Hepatocyte (in vitro differentiated cells): ENCODE measurements around the gene CABP2. TPM values are rescaled to one million over a fixed set of nuclear protein-coding genes. Genes with fewer than 3 reads are reported as not detected.
"Not testable (repeated sequence)": the region's sequence is repeated elsewhere in the genome, so short reads cannot be mapped to it uniquely, and the experiment has no call there.

Source experiments
- DNase-seq: peaks from one replicate; pipeline ENCODE4 v3.0.0-alpha.2; 2016; ENCODE audit warnings: low spot score
- H2AFZ ChIP-seq: fragments of 200-600 bp; sonication (generic); 2 replicates; pipeline ENCODE4 v1.6.0; 2016; ENCODE audit warnings: antibody characterized with exemption, mild to moderate bottlenecking
- H3K27ac ChIP-seq: fragments of 200-600 bp; sonication (generic); 2 replicates; pipeline ENCODE4 v1.5.1; 2016; ENCODE audit warnings: mild to moderate bottlenecking
- H3K27me3 ChIP-seq: fragments of 200-600 bp; sonication (generic); 2 replicates; pipeline ENCODE4 v1.6.1; 2016
- H3K36me3 ChIP-seq: fragments of 200-600 bp; sonication (generic); replicated peaks from 2 replicates; pipeline ENCODE4 v1.5.1; 2016; ENCODE audit warnings: low read depth; ENCODE audit not compliant: insufficient read depth
- H3K4me1 ChIP-seq: fragments of 200-600 bp; sonication (generic); 2 replicates; pipeline ENCODE4 v1.5.1; 2016; ENCODE audit warnings: mild to moderate bottlenecking, moderate library complexity; ENCODE audit not compliant: insufficient read depth
- H3K4me2 ChIP-seq: fragments of 200-600 bp; sonication (generic); 2 replicates; pipeline ENCODE4 v1.6.0; 2016
- H3K4me3 ChIP-seq: fragments of 200-600 bp; sonication (generic); 2 replicates; pipeline ENCODE4 v1.5.1; 2016; ENCODE audit warnings: mild to moderate bottlenecking
- H3K79me2 ChIP-seq: fragments of 200-600 bp; sonication (generic); 2 replicates; pipeline ENCODE4 v1.6.0; 2017; ENCODE audit warnings: mild to moderate bottlenecking
- H3K9me2 ChIP-seq: fragments of 200-600 bp; sonication (generic); replicated peaks from 2 replicates; pipeline ENCODE4 v1.6.0; 2017; ENCODE audit warnings: mild to moderate bottlenecking; ENCODE audit not compliant: insufficient read depth
- H3K9me3 ChIP-seq: fragments of 200-600 bp; sonication (generic); 2 replicates; pipeline ENCODE4 v1.5.1; 2016; ENCODE audit warnings: low read depth, mild to moderate bottlenecking
- H4K20me1 ChIP-seq: fragments of 200-600 bp; sonication (generic); 2 replicates; pipeline ENCODE4 v1.6.0; 2016; ENCODE audit warnings: mild to moderate bottlenecking; ENCODE audit not compliant: insufficient read depth, poor library complexity, severe bottlenecking
- EZH2 ChIP-seq: fragments of 200-600 bp; sonication (generic); IDR thresholded peaks from 2 replicates; pipeline ENCODE4 v1.6.1; 2016; ENCODE audit warnings: antibody characterized with exemption, mild to moderate bottlenecking, borderline replicate concordance
- EZH2phosphoT487 ChIP-seq: fragments of 200-600 bp; sonication (generic); IDR thresholded peaks from one replicate; pipeline ENCODE4 v1.6.1; 2018; ENCODE audit warnings: antibody characterized with exemption, mild to moderate bottlenecking, low read depth, moderate library complexity; ENCODE audit not compliant: unreplicated experiment, severe bottlenecking
- WGBS: methylation state at CpG from one replicate; pipeline ENCODE4 v1.1.6; 2016; ENCODE audit warnings: low lambda C conversion rate; ENCODE audit errors: missing lambda C conversion rate; 5-methylcytosine and 5-hydroxymethylcytosine counted together
- polyA plus RNA-seq: library from polyadenylated mRNA; unstranded; fragments of >200 nt; fragmentation: Nextera tagmentation; extraction: Ambion mirVana; gene quantifications from 2 replicates; pipeline ENCODE4 v1.2.1, GENCODE V29; 2016
- total RNA-seq: library from RNA; depleted of rRNA; stranded (reverse); fragments of >200 nt; gene quantifications from 2 replicates; pipeline ENCODE4 v1.2.3, GENCODE V29; 2014
- TF ChIP-seq, protein P1 (sequence below): fragments of 200-600 bp; sonication (generic); IDR thresholded peaks from 2 replicates; pipeline ENCODE4 v1.5.1; 2016; ENCODE audit warnings: antibody characterized with exemption, mild to moderate bottlenecking; ENCODE audit not compliant: poor library complexity

CABP2 gene
- total and polyA plus RNA-seq, 2 experiments from 2014 or later: not detected

- no peaks in the 10 kb centered on the region for H3K9me2 ChIP-seq
- H3K27ac ChIP-seq: peak within 1 kb of the TSS; percentile 57
- H3K36me3 ChIP-seq: no peaks in the 10 kb centered on the region
- H2AFZ ChIP-seq: peak within 1 kb of the TSS; percentile 73
- H3K4me3 ChIP-seq: peak within 1 kb of the TSS; percentile 34
- no peaks in the 10 kb centered on the region for H3K27me3 ChIP-seq
- H3K4me2 ChIP-seq: peak within 1 kb of the TSS; percentile 77
- H3K4me1 ChIP-seq: peaks cover 10% of the 10 kb centered on the region
- H3K79me2 ChIP-seq: peaks cover 26% of the 10 kb centered on the region
- peak; percentile 98 for DNase-seq
- no peaks in the 10 kb centered on the region for H4K20me1 ChIP-seq
- 14% methylated on average over 60 of the region's 60 CpGs for WGBS
- TF ChIP-seq EZH2 (no peak), EZH2phosphoT487 (no peak)
- no peaks in the 10 kb centered on the region for H3K9me3 ChIP-seq
These were observed 40.1 kb downstream of the CABP2 start, which contains the start of gene AIP for GRCh38 chr11:67482827-67483798. Gene AIP, plus strand, starts transcription at chr11:67483026. Its CDS starts 133 bp downstream, at chr11:67483159.

GRCh38 chr11:67482275-67482826 is 40.9 kb downstream of the CABP2 start:
- H3K27ac ChIP-seq: peak overlapping the region; percentile 57
- peaks cover 26% of the 10 kb centered on the region for H3K79me2 ChIP-seq
- peak overlapping the region; percentile 77 for H3K4me2 ChIP-seq
- DNase-seq: no peak
- no peaks in the 10 kb centered on the region for H3K27me3 ChIP-seq
- WGBS: 71% methylated on average over 19 of the region's 19 CpGs
- H3K4me1 ChIP-seq: peaks cover 10% of the 10 kb centered on the region
- H2AFZ ChIP-seq: peak overlapping the region; percentile 64
- no peaks in the 10 kb centered on the region for H4K20me1 ChIP-seq
- peak overlapping the region; percentile 11 for H3K4me3 ChIP-seq
- H3K9me2 ChIP-seq: no peaks in the 10 kb centered on the region
- H3K9me3 ChIP-seq: no peaks in the 10 kb centered on the region
- no peak for TF ChIP-seq EZH2phosphoT487
- no peak for TF ChIP-seq EZH2
- TF ChIP-seq, protein P1, sequence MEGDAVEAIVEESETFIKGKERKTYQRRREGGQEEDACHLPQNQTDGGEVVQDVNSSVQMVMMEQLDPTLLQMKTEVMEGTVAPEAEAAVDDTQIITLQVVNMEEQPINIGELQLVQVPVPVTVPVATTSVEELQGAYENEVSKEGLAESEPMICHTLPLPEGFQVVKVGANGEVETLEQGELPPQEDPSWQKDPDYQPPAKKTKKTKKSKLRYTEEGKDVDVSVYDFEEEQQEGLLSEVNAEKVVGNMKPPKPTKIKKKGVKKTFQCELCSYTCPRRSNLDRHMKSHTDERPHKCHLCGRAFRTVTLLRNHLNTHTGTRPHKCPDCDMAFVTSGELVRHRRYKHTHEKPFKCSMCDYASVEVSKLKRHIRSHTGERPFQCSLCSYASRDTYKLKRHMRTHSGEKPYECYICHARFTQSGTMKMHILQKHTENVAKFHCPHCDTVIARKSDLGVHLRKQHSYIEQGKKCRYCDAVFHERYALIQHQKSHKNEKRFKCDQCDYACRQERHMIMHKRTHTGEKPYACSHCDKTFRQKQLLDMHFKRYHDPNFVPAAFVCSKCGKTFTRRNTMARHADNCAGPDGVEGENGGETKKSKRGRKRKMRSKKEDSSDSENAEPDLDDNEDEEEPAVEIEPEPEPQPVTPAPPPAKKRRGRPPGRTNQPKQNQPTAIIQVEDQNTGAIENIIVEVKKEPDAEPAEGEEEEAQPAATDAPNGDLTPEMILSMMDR: no peak
- H3K36me3 ChIP-seq: no peaks in the 10 kb centered on the region

DNA sequence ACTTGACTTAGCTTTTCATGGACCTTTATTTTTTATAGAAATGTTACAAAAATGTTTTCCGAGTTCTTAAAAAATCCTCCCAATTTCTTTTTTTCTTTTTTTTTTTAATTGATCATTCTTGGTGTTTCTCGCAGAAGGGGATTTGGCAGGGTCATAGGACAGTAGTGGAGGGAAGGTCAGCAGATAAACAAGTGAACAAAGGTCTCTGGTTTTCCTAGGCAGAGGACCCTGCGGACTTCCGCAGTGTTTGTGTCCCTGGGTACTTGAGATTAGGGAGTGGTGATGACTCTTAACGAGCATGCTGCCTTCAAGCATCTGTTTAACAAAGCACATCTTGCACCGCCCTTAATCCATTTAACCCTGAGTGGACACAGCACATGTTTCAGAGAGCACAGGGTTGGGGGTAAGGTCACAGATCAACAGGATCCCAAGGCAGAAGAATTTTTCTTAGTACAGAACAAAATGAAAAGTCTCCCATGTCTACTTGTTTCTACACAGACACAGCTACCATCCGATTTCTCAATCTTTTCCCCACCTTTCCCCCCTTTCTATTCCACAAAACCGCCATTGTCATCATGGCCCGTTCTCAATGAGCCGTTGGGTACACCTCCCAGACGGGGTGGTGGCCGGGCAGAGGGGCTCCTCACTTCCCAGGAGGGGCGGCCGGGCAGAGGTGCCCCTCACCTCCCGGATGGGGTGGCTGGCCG is 45.7 kb downstream of the CABP2 start:
- H3K4me1 ChIP-seq, H3K27me3 ChIP-seq, H2AFZ ChIP-seq, DNase-seq, H3K9me2 ChIP-seq, H3K36me3 ChIP-seq, H3K79me2 ChIP-seq, H3K4me2 ChIP-seq, H3K9me3 ChIP-seq, H4K20me1 ChIP-seq, H3K27ac ChIP-seq, H3K4me3 ChIP-seq: not testable (repeated sequence)
- 81% methylated on average over 16 of the region's 16 CpGs for WGBS

DNA sequence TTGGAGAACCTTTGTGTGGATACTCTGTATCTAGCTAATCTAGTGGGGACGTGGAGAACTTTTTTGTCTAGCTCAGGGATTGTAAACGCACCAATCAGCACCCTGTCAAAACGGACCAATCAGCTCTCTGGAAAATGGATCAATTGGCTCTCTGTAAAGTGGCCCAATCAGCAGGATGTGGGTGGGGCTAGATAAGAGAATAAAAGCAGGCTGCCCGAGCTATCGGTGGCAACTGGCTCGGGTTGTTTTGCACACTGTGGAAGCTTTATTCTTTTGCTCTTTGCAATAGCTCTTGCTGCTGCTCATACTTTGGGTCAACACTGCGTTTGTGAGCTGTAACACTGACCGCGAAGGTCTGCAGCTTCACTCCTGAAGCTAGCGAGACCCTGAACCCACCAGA is 46.6 kb downstream of the CABP2 start:
- H3K36me3 ChIP-seq, H2AFZ ChIP-seq, H3K9me2 ChIP-seq, DNase-seq, H3K4me2 ChIP-seq, H3K27ac ChIP-seq, H4K20me1 ChIP-seq, H3K4me1 ChIP-seq, H3K9me3 ChIP-seq, H3K4me3 ChIP-seq, H3K27me3 ChIP-seq, H3K79me2 ChIP-seq: not testable (repeated sequence)
- 87% methylated on average over 10 of the region's 10 CpGs for WGBS
